Suppressor macrophage treated with lipopolysaccharide for 4 hours (primary cell): ENCODE results near the gene VEPH1.
"Not testable (repeated sequence)": the region's sequence is repeated elsewhere in the genome, so short reads cannot be mapped to it uniquely, and the experiment has no call there.

Experiments used
- DNase-seq: peaks from one replicate; pipeline ENCODE4 v3.0.0-alpha.2; 2020

The VEPH1 gene

GRCh38 chr3:157335233-157336076 is 167.8 kb downstream of the VEPH1 start:
- no peak for DNase-seq

- no peak for DNase-seq
Observed at GRCh38 chr3:157333551-157333991, 169.6 kb downstream of the VEPH1 start.

- no peak for DNase-seq
Observed at GRCh38 chr3:157330206-157330605, 173.0 kb downstream of the VEPH1 start.

- DNase-seq = no peak
Observed at GRCh38 chr3:157329551-157329950, 173.7 kb downstream of the VEPH1 start.

GRCh38 chr3:157327837-157328236 is 175.4 kb downstream of the VEPH1 start:
- DNase-seq = no peak

GRCh38 chr3:157327018-157327417 is 176.2 kb downstream of the VEPH1 start:
- DNase-seq = no peak

GRCh38 chr3:157324869-157325268 is 178.3 kb downstream of the VEPH1 start:
- not testable (repeated sequence) for DNase-seq

GRCh38 chr3:157323360-157323759 is 179.9 kb downstream of the VEPH1 start:
- DNase-seq = no peak

GRCh38 chr3:157319672-157320071 is 183.5 kb downstream of the VEPH1 start:
- no peak for DNase-seq

GRCh38 chr3:157318639-157319288 is 184.5 kb downstream of the VEPH1 start:
- DNase-seq = no peak

- no peak for DNase-seq
Observed at GRCh38 chr3:157317895-157318294, 185.3 kb downstream of the VEPH1 start.

- no peak for DNase-seq
Observed at GRCh38 chr3:157313186-157313585, 190.0 kb downstream of the VEPH1 start.

GRCh38 chr3:157312376-157312745 is 190.9 kb downstream of the VEPH1 start:
- no peak for DNase-seq

GRCh38 chr3:157311633-157312375 is 191.4 kb downstream of the VEPH1 start:
- peak; percentile 34 for DNase-seq

- no peak for DNase-seq
Observed at GRCh38 chr3:157310329-157311052, 192.7 kb downstream of the VEPH1 start.

- DNase-seq = no peak
Observed at GRCh38 chr3:157306502-157306901, 196.7 kb downstream of the VEPH1 start.

GRCh38 chr3:157305392-157305791 is 197.8 kb downstream of the VEPH1 start:
- DNase-seq = no peak

- no peak for DNase-seq
Observed at GRCh38 chr3:157301755-157302154, 201.5 kb downstream of the VEPH1 start.

- no peak for DNase-seq
Observed at GRCh38 chr3:157300981-157301663, 202.1 kb downstream of the VEPH1 start.

GRCh38 chr3:157300094-157300493 is 203.1 kb downstream of the VEPH1 start:
- DNase-seq = no peak

- no peak for DNase-seq
Observed at GRCh38 chr3:157297328-157297915, 205.8 kb downstream of the VEPH1 start.

GRCh38 chr3:157294953-157295352 is 208.3 kb downstream of the VEPH1 start:
- no peak for DNase-seq
